Measurements from ENCODE around the gene SIGLEC10. TPM values are rescaled to one million over a fixed set of nuclear protein-coding genes. Genes with fewer than 3 reads are reported as not detected.
A peak's percentile ranks its signal among the peaks of the same experiment; 100 is the strongest.

The SIGLEC10 gene
- total and polyA plus RNA-seq, 2 experiments from 2014 or later = 0.47 TPM; not detected in 1

DNA sequence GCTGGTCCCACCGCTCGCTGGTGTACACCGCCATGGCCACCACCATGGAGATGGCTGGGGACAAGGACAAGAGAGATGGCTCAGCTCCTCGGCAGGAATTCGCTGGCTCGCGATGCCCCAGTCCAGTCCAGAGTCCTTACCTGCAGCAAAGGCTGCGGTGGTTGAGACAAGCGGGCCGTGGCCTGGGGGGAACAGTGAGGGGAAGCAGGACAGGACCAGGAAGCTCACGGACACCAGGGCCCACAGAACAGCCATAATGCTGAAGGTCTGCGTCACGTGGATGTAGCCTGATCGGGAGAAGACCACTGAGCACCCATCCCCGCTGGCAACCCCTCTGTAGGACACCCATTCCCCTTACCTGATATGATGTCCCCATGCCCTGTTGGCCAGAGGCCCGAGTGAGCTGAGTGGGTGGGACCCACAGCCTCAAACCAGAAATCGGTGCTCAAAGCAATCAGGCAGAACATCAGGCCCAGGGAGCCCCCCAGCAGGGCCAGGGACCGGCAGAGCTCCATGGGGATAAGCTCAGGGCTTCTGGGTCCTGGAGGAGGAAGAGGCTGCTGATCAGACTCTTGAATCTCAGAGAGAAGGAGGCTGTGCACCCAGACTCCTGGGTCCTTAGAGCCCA, 45.3 kb downstream of the SIGLEC10 start (continued):
- TF ChIP-seq, protein P1, sequence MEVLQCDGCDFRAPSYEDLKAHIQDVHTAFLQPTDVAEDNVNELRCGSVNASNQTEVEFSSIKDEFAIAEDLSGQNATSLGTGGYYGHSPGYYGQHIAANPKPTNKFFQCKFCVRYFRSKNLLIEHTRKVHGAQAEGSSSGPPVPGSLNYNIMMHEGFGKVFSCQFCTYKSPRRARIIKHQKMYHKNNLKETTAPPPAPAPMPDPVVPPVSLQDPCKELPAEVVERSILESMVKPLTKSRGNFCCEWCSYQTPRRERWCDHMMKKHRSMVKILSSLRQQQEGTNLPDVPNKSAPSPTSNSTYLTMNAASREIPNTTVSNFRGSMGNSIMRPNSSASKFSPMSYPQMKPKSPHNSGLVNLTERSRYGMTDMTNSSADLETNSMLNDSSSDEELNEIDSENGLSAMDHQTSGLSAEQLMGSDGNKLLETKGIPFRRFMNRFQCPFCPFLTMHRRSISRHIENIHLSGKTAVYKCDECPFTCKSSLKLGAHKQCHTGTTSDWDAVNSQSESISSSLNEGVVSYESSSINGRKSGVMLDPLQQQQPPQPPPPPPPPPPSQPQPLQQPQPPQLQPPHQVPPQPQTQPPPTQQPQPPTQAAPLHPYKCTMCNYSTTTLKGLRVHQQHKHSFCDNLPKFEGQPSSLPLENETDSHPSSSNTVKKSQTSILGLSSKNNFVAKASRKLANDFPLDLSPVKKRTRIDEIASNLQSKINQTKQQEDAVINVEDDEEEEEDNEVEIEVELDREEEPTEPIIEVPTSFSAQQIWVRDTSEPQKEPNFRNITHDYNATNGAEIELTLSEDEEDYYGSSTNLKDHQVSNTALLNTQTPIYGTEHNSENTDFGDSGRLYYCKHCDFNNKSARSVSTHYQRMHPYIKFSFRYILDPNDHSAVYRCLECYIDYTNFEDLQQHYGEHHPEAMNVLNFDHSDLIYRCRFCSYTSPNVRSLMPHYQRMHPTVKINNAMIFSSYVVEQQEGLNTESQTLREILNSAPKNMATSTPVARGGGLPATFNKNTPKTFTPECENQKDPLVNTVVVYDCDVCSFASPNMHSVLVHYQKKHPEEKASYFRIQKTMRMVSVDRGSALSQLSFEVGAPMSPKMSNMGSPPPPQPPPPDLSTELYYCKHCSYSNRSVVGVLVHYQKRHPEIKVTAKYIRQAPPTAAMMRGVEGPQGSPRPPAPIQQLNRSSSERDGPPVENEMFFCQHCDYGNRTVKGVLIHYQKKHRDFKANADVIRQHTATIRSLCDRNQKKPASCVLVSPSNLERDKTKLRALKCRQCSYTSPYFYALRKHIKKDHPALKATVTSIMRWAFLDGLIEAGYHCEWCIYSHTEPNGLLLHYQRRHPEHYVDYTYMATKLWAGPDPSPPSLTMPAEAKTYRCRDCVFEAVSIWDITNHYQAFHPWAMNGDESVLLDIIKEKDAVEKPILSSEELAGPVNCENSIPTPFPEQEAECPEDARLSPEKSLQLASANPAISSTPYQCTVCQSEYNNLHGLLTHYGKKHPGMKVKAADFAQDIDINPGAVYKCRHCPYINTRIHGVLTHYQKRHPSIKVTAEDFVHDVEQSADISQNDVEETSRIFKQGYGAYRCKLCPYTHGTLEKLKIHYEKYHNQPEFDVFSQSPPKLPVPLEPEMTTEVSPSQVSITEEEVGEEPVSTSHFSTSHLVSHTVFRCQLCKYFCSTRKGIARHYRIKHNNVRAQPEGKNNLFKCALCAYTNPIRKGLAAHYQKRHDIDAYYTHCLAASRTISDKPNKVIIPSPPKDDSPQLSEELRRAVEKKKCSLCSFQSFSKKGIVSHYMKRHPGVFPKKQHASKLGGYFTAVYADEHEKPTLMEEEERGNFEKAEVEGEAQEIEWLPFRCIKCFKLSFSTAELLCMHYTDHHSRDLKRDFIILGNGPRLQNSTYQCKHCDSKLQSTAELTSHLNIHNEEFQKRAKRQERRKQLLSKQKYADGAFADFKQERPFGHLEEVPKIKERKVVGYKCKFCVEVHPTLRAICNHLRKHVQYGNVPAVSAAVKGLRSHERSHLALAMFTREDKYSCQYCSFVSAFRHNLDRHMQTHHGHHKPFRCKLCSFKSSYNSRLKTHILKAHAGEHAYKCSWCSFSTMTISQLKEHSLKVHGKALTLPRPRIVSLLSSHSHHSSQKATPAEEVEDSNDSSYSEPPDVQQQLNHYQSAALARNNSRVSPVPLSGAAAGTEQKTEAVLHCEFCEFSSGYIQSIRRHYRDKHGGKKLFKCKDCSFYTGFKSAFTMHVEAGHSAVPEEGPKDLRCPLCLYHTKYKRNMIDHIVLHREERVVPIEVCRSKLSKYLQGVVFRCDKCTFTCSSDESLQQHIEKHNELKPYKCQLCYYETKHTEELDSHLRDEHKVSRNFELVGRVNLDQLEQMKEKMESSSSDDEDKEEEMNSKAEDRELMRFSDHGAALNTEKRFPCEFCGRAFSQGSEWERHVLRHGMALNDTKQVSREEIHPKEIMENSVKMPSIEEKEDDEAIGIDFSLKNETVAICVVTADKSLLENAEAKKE (CRISPR knock-in tag; IDR thresholded peaks at IDR 0.05) = no peak
- TF ChIP-seq POLR2AphosphoS5 (IDR thresholded peaks at IDR 0.05; ENCODE audit: low read depth) (no peak), CTCF (conservative IDR thresholded peaks at IDR 0.05; ENCODE audit: low read depth in 2 of 2) (no peak)
- TF ChIP-seq, protein P2, sequence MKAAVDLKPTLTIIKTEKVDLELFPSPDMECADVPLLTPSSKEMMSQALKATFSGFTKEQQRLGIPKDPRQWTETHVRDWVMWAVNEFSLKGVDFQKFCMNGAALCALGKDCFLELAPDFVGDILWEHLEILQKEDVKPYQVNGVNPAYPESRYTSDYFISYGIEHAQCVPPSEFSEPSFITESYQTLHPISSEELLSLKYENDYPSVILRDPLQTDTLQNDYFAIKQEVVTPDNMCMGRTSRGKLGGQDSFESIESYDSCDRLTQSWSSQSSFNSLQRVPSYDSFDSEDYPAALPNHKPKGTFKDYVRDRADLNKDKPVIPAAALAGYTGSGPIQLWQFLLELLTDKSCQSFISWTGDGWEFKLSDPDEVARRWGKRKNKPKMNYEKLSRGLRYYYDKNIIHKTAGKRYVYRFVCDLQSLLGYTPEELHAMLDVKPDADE (IDR thresholded peaks at IDR 0.05) = no peak

- no peak for ATAC-seq
- 0 out of 2 replicates have a peak overlapping the region, but pooled peaks have one; percentile 46 for H3K27ac Mint-ChIP-seq
- H3K27me3 Mint-ChIP-seq (ENCODE audit: insufficient read depth, low read depth, poor library complexity) = peaks cover 20% of the 10 kb centered on the region
- Histone ChIP-seq H2AFZ (no peak overlapping the region), H3F3A (replicated peaks; ENCODE audit: low read depth) (no peaks in the 10 kb centered on the region; the same call in 1 of the 2 replicates), H3K79me2 (replicated peaks; ENCODE audit: insufficient read depth) (no peaks in the 10 kb centered on the region), H4K20me1 (replicated peaks; ENCODE audit: insufficient read depth) (no peaks in the 10 kb centered on the region), H3K4me3 (no peak overlapping the region), H3K36me3 (ENCODE audit: insufficient read depth) (no peaks in the 10 kb centered on the region), H3K9me2 (ENCODE audit: insufficient read depth) (0 out of 2 replicates have a peak, but pooled peaks cover 2% of the 10 kb centered on the region), H3K27me3 (ENCODE audit: insufficient read depth) (no peaks in the 10 kb centered on the region), H3K4me2 (no peak overlapping the region), H3K4me1 (ENCODE audit: insufficient read depth) (peaks cover 7% of the 10 kb centered on the region; the same call in 1 of the 2 replicates), H3K27ac (ENCODE audit: low read depth) (no peak overlapping the region)
- H3K4me3 Mint-ChIP-seq = no peak overlapping the region
- H3K9me3 Mint-ChIP-seq = no peaks in the 10 kb centered on the region; the same call in 2 of the 3 replicates
- DNase-seq (ENCODE audit: low spot score) = no peak
- H3K36me3 Mint-ChIP-seq (ENCODE audit: low read depth) = no peaks in the 10 kb centered on the region
- H3K4me1 Mint-ChIP-seq = peaks cover 7% of the 10 kb centered on the region
- TF ChIP-seq POLR2AphosphoS5 (IDR thresholded peaks at IDR 0.05; ENCODE audit: low read depth) (no peak), ZNF114 (CRISPR knock-in tag; IDR thresholded peaks at IDR 0.05) (no peak), CREB1 (CRISPR knock-in tag; IDR thresholded peaks at IDR 0.05; ENCODE audit: low read depth) (no peak), STAT1 (IDR thresholded peaks at IDR 0.05; ENCODE audit: unreplicated experiment) (no peak), NANOG (IDR thresholded peaks at IDR 0.05; ENCODE audit: borderline replicate concordance) (no peak), JUNB (IDR thresholded peaks at IDR 0.05; ENCODE audit: unreplicated experiment) (no peak), CTCF (conservative IDR thresholded peaks at IDR 0.05; ENCODE audit: low read depth in 2 of 2) (no peak), ZNF331 (CRISPR knock-in tag; IDR thresholded peaks at IDR 0.05; ENCODE audit: low read depth) (no peak), EZH2phosphoT487 (IDR thresholded peaks at IDR 0.05; ENCODE audit: unreplicated experiment) (no peak)
- TF ChIP-seq, protein P2 (IDR thresholded peaks at IDR 0.05) = no peak
Observed at GRCh38 chr19:51371186-51371690, 46.2 kb downstream of the SIGLEC10 start.
